ENCODE measurements around the gene FBXL19. TPM values are rescaled to one million over a fixed set of nuclear protein-coding genes. Genes with fewer than 3 reads are reported as not detected.

The FBXL19 gene
- total RNA-seq, 2 donors from 2014 or later: 8.6 to 21.1 TPM

GRCh38 chr16:30956601-30957455 lies 33.5 kb downstream of the FBXL19 start:
- H3K4me3 ChIP-seq: peak overlapping the region; percentile 46 to 79
- peak; percentile 63 for ATAC-seq
- intact Hi-C loops (cut with DNase I): no loop called here
- no peaks in the 10 kb centered on the region for H3K9me3 ChIP-seq
- TF ChIP-seq POLR2A (IDR thresholded peaks at IDR 0.05) (no peak), CTCF (IDR thresholded peaks at IDR 0.05) (no peak)
- H3K27me3 ChIP-seq: no peaks in the 10 kb centered on the region
- H3K36me3 ChIP-seq (replicated peaks in 1 of 2; ENCODE audit: insufficient read depth in 1 of 2, low read depth in 2 of 2): peaks cover 0 to 13% of the 10 kb centered on the region in 2 donors
- H3K27ac ChIP-seq: peak overlapping the region; percentile 80 to 99 (median 98)
- 14 to 23% methylated on average over 15 to 42 of the region's 42 CpGs for WGBS, 2 donors
- peaks cover 38% of the 10 kb centered on the region for H3K4me1 ChIP-seq
- DNase-seq: peak; percentile 77 to 81 (median 80)

- no peaks in the 10 kb centered on the region for H3K9me3 ChIP-seq
- H3K36me3 ChIP-seq (replicated peaks in 1 of 2; ENCODE audit: insufficient read depth in 1 of 2, low read depth in 2 of 2): peaks cover 0 to 13% of the 10 kb centered on the region in 2 donors
- peak within 1 kb of the TSS; percentile 46 to 79 for H3K4me3 ChIP-seq
- peak; percentile 96 to 98 (median 98) for DNase-seq
- H3K4me1 ChIP-seq: peaks cover 35% of the 10 kb centered on the region
- WGBS, 2 donors: 1% methylated on average over 59 of the region's 85 CpGs; no CpG with 5 or more reads in 1 of the 2 donors
- ATAC-seq: peak; percentile 93
- peak within 1 kb of the TSS; percentile 80 to 99 (median 98) for H3K27ac ChIP-seq
- intact Hi-C loops (cut with DNase I): no loop called here
- no peaks in the 10 kb centered on the region for H3K27me3 ChIP-seq
- TF ChIP-seq POLR2A (IDR thresholded peaks at IDR 0.05) (peak; percentile 25 to 65 (median 50)), CTCF (IDR thresholded peaks at IDR 0.05) (peak in 3 of 7 experiments; percentile 16 to 42 (median 24))
These were observed 34.2 kb downstream of the FBXL19 start, which contains the start of gene SETD1A for GRCh38 chr16:30957456-30958174. SETD1A (plus strand) TSS chr16:30957754; CDS start chr16:30958732, 978 bp downstream.

GRCh38 chr16:30958175-30959079 lies 35.1 kb downstream of the FBXL19 start:
- ATAC-seq: peak; percentile 24
- H3K27me3 ChIP-seq: no peaks in the 10 kb centered on the region
- H3K4me3 ChIP-seq: peak overlapping the region; percentile 46 to 79
- TF ChIP-seq CTCF (IDR thresholded peaks at IDR 0.05): no peak
- no peak for TF ChIP-seq POLR2A (IDR thresholded peaks at IDR 0.05)
- peaks cover 32% of the 10 kb centered on the region for H3K4me1 ChIP-seq
- 9 to 14% methylated on average over 16 to 35 of the region's 55 CpGs for WGBS, 2 donors
- intact Hi-C loops (cut with DNase I): no loop called here
- H3K36me3 ChIP-seq (replicated peaks in 1 of 2; ENCODE audit: insufficient read depth in 1 of 2, low read depth in 2 of 2): peaks cover 0 to 20% of the 10 kb centered on the region in 2 donors
- H3K27ac ChIP-seq: peak overlapping the region; percentile 80 to 99 (median 98)
- no peaks in the 10 kb centered on the region for H3K9me3 ChIP-seq
- DNase-seq: peak; percentile 57 to 66 (median 58)

- H3K9me3 ChIP-seq: no peaks in the 10 kb centered on the region
- H3K4me3 ChIP-seq: no peak overlapping the region
- DNase-seq (no peak), ATAC-seq (no peak)
- intact Hi-C loops (cut with DNase I): no loop called here
- H3K36me3 ChIP-seq (replicated peaks in 1 of 2; ENCODE audit: insufficient read depth in 1 of 2, low read depth in 2 of 2): peaks cover 12 to 45% of the 10 kb centered on the region in 2 donors
- H3K27me3 ChIP-seq: no peaks in the 10 kb centered on the region
- 91 to 93% methylated on average over 8 to 11 of the region's 11 CpGs for WGBS, 2 donors
- TF ChIP-seq POLR2A (IDR thresholded peaks at IDR 0.05): no peak
- TF ChIP-seq CTCF (IDR thresholded peaks at IDR 0.05): no peak
- peaks cover 25% of the 10 kb centered on the region for H3K4me1 ChIP-seq
- no peak overlapping the region for H3K27ac ChIP-seq
These were observed 38.0 kb downstream of the FBXL19 start for GRCh38 chr16:30961384-30961783.

Data from body of pancreas (tissue), 4 donors.